H9 (cell line): Measurements from ENCODE around the gene SMIM15. TPM values are rescaled to one million over a fixed set of nuclear protein-coding genes. Genes with fewer than 3 reads are reported as not detected.
A peak's percentile ranks its signal among the peaks of the same experiment; 100 is the strongest.

Experiments
- DNase-seq: peaks from one replicate; pipeline ENCODE4 v3.0.0-alpha.2; 2017
- H2AFZ ChIP-seq: one replicate; pipeline ENCODE4 v1.6.1; 2013; ENCODE audit warnings: mild to moderate bottlenecking, low read length, control low read depth, moderate library complexity
- H2AK5ac ChIP-seq: 2 replicates; pipeline ENCODE4 v1.6.1; 2013; ENCODE audit warnings: low read length, control low read depth, mixed read lengths; ENCODE audit not compliant: insufficient read length
- H2BK120ac ChIP-seq: one replicate; pipeline ENCODE4 v1.6.1; 2013; ENCODE audit warnings: low read depth, mild to moderate bottlenecking, low read length, control low read depth, inconsistent platforms; ENCODE audit not compliant: poor library complexity, severe bottlenecking
- H2BK12ac ChIP-seq: 2 replicates; pipeline ENCODE4 v1.6.1; 2013; ENCODE audit warnings: low read length, control low read depth, mixed read lengths, low read depth; ENCODE audit not compliant: insufficient read length
- H2BK15ac ChIP-seq: 2 replicates; pipeline ENCODE4 v1.6.1; 2013; ENCODE audit warnings: low read depth, low read length, control low read depth
- H2BK20ac ChIP-seq: one replicate; pipeline ENCODE4 v1.6.1; 2013; ENCODE audit warnings: low read depth, mild to moderate bottlenecking, low read length, control low read depth, inconsistent platforms; ENCODE audit not compliant: poor library complexity, severe bottlenecking
- H2BK5ac ChIP-seq: 2 replicates; pipeline ENCODE4 v1.6.1; 2013; ENCODE audit warnings: low read length, control low read depth, mixed read lengths; ENCODE audit not compliant: insufficient read length
- H3K14ac ChIP-seq: 2 replicates; pipeline ENCODE4 v1.6.1; 2013; ENCODE audit warnings: low read length, control low read depth; ENCODE audit not compliant: insufficient read depth
- H3K18ac ChIP-seq: 2 replicates; pipeline ENCODE4 v1.6.1; 2013; ENCODE audit warnings: low read depth, mild to moderate bottlenecking, mixed read lengths, low read length, control low read depth; ENCODE audit not compliant: insufficient read length
- H3K23ac ChIP-seq: 2 replicates; pipeline ENCODE4 v1.6.1; 2013; ENCODE audit warnings: low read length, control low read depth, mixed read lengths, low read depth; ENCODE audit not compliant: insufficient read length
- H3K23me2 ChIP-seq: 2 replicates; pipeline ENCODE4 v1.6.1; 2013; ENCODE audit warnings: low read depth, mild to moderate bottlenecking, mixed read lengths, low read length, control low read depth; ENCODE audit not compliant: insufficient read length, poor library complexity, severe bottlenecking
- H3K27ac ChIP-seq: 2 replicates; pipeline ENCODE4 v1.5.1; 2013; ENCODE audit warnings: low read length, control low read depth, mixed read lengths, low read depth; ENCODE audit not compliant: insufficient read length
- H3K27me3 ChIP-seq: 2 replicates; pipeline ENCODE4 v1.6.1; 2013; ENCODE audit warnings: low read length, control low read depth, inconsistent platforms; ENCODE audit not compliant: insufficient read depth
- H3K4ac ChIP-seq: 2 replicates; pipeline ENCODE4 v1.6.1; 2013; ENCODE audit warnings: low read depth, mild to moderate bottlenecking, control low read depth, inconsistent platforms, low read length, moderate library complexity
- H3K4me1 ChIP-seq: 2 replicates; pipeline ENCODE4 v1.6.1; 2013; ENCODE audit warnings: low read length, control low read depth, inconsistent platforms; ENCODE audit not compliant: insufficient read depth
- H3K4me2 ChIP-seq: 2 replicates; pipeline ENCODE4 v1.6.1; 2013; ENCODE audit warnings: low read length, control low read depth, mixed read lengths; ENCODE audit not compliant: insufficient read length, insufficient read depth
- H3K56ac ChIP-seq: 2 replicates; pipeline ENCODE4 v1.6.1; 2013; ENCODE audit warnings: low read depth, mild to moderate bottlenecking, mixed read lengths, low read length, control low read depth; ENCODE audit not compliant: insufficient read length
- H3K79me1 ChIP-seq: 2 replicates; pipeline ENCODE4 v1.6.1; 2013; ENCODE audit warnings: low read depth, mild to moderate bottlenecking, moderate library complexity, low read length, control low read depth, inconsistent platforms; ENCODE audit not compliant: insufficient read depth, poor library complexity, severe bottlenecking
- H3K79me2 ChIP-seq: 2 replicates; pipeline ENCODE4 v1.6.1; 2013; ENCODE audit warnings: low read length, control low read depth, inconsistent platforms; ENCODE audit not compliant: insufficient read depth
- H3K9ac ChIP-seq: 2 replicates; pipeline ENCODE4 v1.6.1; 2013; ENCODE audit warnings: low read length, control low read depth, mixed read lengths; ENCODE audit not compliant: insufficient read length; ENCODE audit errors: extremely low read depth
- H3K9me3 ChIP-seq: one replicate; pipeline ENCODE4 v1.6.1; 2013; ENCODE audit warnings: low read depth, low read length, inconsistent platforms; ENCODE audit not compliant: control insufficient read depth
- H3T11ph ChIP-seq: one replicate; pipeline ENCODE4 v1.6.1; 2013; ENCODE audit warnings: mild to moderate bottlenecking, low read length, control low read depth, inconsistent platforms
- H4K20me1 ChIP-seq: one replicate; pipeline ENCODE4 v1.6.1; 2013; ENCODE audit not compliant: control insufficient read depth, insufficient read length, insufficient read depth
- H4K5ac ChIP-seq: 2 replicates; pipeline ENCODE4 v1.6.1; 2013; ENCODE audit warnings: low read depth, mild to moderate bottlenecking, mixed read lengths, low read length, control low read depth; ENCODE audit not compliant: insufficient read length
- H4K8ac ChIP-seq: replicated peaks from 2 replicates; pipeline ENCODE4 v1.6.1; 2013; ENCODE audit warnings: low read length, control low read depth, mixed read lengths, low read depth; ENCODE audit not compliant: insufficient read length
- H4K91ac ChIP-seq: 2 replicates; pipeline ENCODE4 v1.6.1; 2013; ENCODE audit warnings: low read depth, mild to moderate bottlenecking, moderate library complexity, mixed read lengths, low read length, control low read depth; ENCODE audit not compliant: insufficient read length
- H3K27ac Mint-ChIP-seq, 3 experiments: 2 replicates in 2 of 3; 3 replicates in 1 of 3; pipeline ENCODE4 v1.8.0; 2020 to 2021; ENCODE audit warnings: mixed read lengths in 3 of 3, mild to moderate bottlenecking in 1 of 3, moderate library complexity in 1 of 3
- H3K27me3 Mint-ChIP-seq: 2 replicates; pipeline ENCODE4 v1.8.0; 2021; ENCODE audit warnings: low read depth, mild to moderate bottlenecking, moderate library complexity, mixed read lengths
- H3K36me3 Mint-ChIP-seq, 3 experiments: 2 replicates in 2 of 3; 3 replicates in 1 of 3; pipeline ENCODE4 v1.8.0; 2020 to 2021; ENCODE audit warnings: low read depth in 3 of 3, mixed read lengths in 3 of 3; ENCODE audit not compliant: insufficient read depth in 1 of 3
- H3K4me1 Mint-ChIP-seq, 2 experiments: 2 replicates each; pipeline ENCODE4 v1.8.0; 2020; ENCODE audit warnings: mixed read lengths in 2 of 2
- H3K4me3 Mint-ChIP-seq, 2 experiments: 2 replicates in 1 of 2; 3 replicates in 1 of 2; pipeline ENCODE4 v1.8.0; 2020 to 2021; ENCODE audit warnings: mild to moderate bottlenecking in 2 of 2, mixed read lengths in 2 of 2, moderate library complexity in 1 of 2
- H3K9me3 Mint-ChIP-seq, 2 experiments: 2 replicates in 1 of 2; 3 replicates in 1 of 2; pipeline ENCODE4 v1.8.0; 2020; ENCODE audit warnings: mild to moderate bottlenecking in 2 of 2, mixed read lengths in 2 of 2, moderate library complexity in 1 of 2
- CTCF ChIP-seq: fragments of 200-600 bp; sonication (generic); conservative IDR thresholded peaks from 3 replicates; pipeline ENCODE4 v1.8.0; 2021; ENCODE audit warnings: antibody characterized with exemption, mild to moderate bottlenecking
- WGBS: extraction: QIAGEN DNeasy Blood & Tissue Kit; methylation state at CpG from one replicate; pipeline ENCODE4 v1.1.7; 2013; ENCODE audit warnings: missing lambda C conversion rate, low lambda C conversion rate, mixed read lengths; ENCODE audit not compliant: insufficient read length; ENCODE audit errors: extremely low coverage; 5-methylcytosine and 5-hydroxymethylcytosine counted together
- total RNA-seq: library from RNA; stranded (reverse); gene quantifications from 2 replicates; pipeline ENCODE4 v1.2.1, GENCODE V29; 2021

The SMIM15 gene
- total RNA-seq, 1 experiment from 2014 or later: 75.3 TPM

- Histone ChIP-seq H2BK12ac (no peak overlapping the region), H3K79me1 (no peaks in the 10 kb centered on the region), H2AFZ (no peak overlapping the region), H3K18ac (no peak overlapping the region), H3K23ac (no peak overlapping the region), H3K27ac (no peak overlapping the region), H3K79me2 (no peaks in the 10 kb centered on the region), H3K56ac (no peak overlapping the region), H3K9me3 (no peaks in the 10 kb centered on the region), H3K23me2 (no peaks in the 10 kb centered on the region), H3K9ac (no peak overlapping the region), H3K4me2 (no peak overlapping the region), H4K5ac (no peak overlapping the region), H2BK15ac (no peak overlapping the region), H3T11ph (no peak overlapping the region), H2AK5ac (no peak overlapping the region), H2BK20ac (no peak overlapping the region), H2BK5ac (no peak overlapping the region), H2BK120ac (no peak overlapping the region), H3K4ac (no peak overlapping the region), H3K4me1 (no peaks in the 10 kb centered on the region), H4K8ac (no peak overlapping the region), H3K27me3 (no peaks in the 10 kb centered on the region), H3K14ac (no peak overlapping the region), H4K20me1 (no peaks in the 10 kb centered on the region), H4K91ac (no peak overlapping the region)
- WGBS: no CpG with 5 or more reads among the region's 5 CpGs
- Mint-ChIP-seq H3K27me3 (no peaks in the 10 kb centered on the region; the same call in 1 of the 2 replicates), H3K9me3 (peaks cover 46 to 51% of the 10 kb centered on the region in 2 experiments), H3K4me3 (no peak overlapping the region), H3K27ac (peak overlapping the region in 1 of 3 experiments; percentile 81; a peak in 1 of 7 replicates), H3K4me1 (peaks cover 0 to 9% of the 10 kb centered on the region in 2 experiments; a peak in 1 of 4 replicates), H3K36me3 (peaks cover 18 to 48% (median 21%) of the 10 kb centered on the region in 3 experiments; a peak in 6 of 7 replicates)
- DNase-seq: no peak
- TF ChIP-seq CTCF: no peak
Measured at GRCh38 chr5:61205013-61205412, 42.7 kb upstream of the SMIM15 start.
